WTC11 (cell line): ENCODE results near the gene SORCS2. TPM values are rescaled to one million over a fixed set of nuclear protein-coding genes. Genes with fewer than 3 reads are reported as not detected.

ENCODE experiments used
- ATAC-seq: fragments of 200-7000 bp; cut with Tn5 transposase; 2 replicates; pipeline ENCODE4 v1.10.0; 2021; ENCODE audit warnings: mild to moderate bottlenecking, moderate library complexity
- CTCF ChIA-PET: fragments of 300-600 bp; sonication (Branson Sonifier 250); formaldehyde crosslinking; loops from one replicate; lab custom pipeline; 2021; ENCODE audit warnings: antibody characterized with exemption; lab: Charles Lee
- POLR2A ChIA-PET: fragments of 350-600 bp; sonication (Branson Sonifier 250); formaldehyde crosslinking; loops from one replicate; lab custom pipeline; 2021; ENCODE audit warnings: antibody characterized with exemption; lab: Charles Lee
- DNase-seq: peaks from one replicate; pipeline ENCODE4 v3.0.0; 2021; ENCODE audit warnings: low spot score
- H3K27ac Mint-ChIP-seq: 2 replicates; pipeline ENCODE4 v1.8.0; 2021; ENCODE audit warnings: mixed read lengths
- H3K27me3 Mint-ChIP-seq: 2 replicates; pipeline ENCODE4 v1.8.0; 2021; ENCODE audit warnings: low read depth, mild to moderate bottlenecking, moderate library complexity, mixed read lengths
- H3K36me3 Mint-ChIP-seq: 2 replicates; pipeline ENCODE4 v1.8.0; 2021; ENCODE audit warnings: mixed read lengths
- H3K4me1 Mint-ChIP-seq: 2 replicates; pipeline ENCODE4 v1.8.0; 2022; ENCODE audit warnings: mixed read lengths
- H3K4me3 Mint-ChIP-seq: 2 replicates; pipeline ENCODE4 v1.8.0; 2021; ENCODE audit warnings: mild to moderate bottlenecking, moderate library complexity, mixed read lengths
- H3K9me3 Mint-ChIP-seq: 2 replicates; pipeline ENCODE4 v1.8.0; 2021; ENCODE audit warnings: mixed read lengths
- GABPB1 ChIP-seq: sonication (generic); formaldehyde crosslinking; IDR thresholded peaks from 2 replicates; pipeline ENCODE4 v1.8.1; 2023; ENCODE audit warnings: mild to moderate bottlenecking, missing genetic modification reagents
- MLX ChIP-seq: sonication (generic); formaldehyde crosslinking; IDR thresholded peaks from 2 replicates; pipeline ENCODE4 v1.8.1; 2023; ENCODE audit warnings: mild to moderate bottlenecking, missing genetic modification reagents, moderate library complexity
- RELA ChIP-seq: sonication (generic); formaldehyde crosslinking; IDR thresholded peaks from 2 replicates; pipeline ENCODE4 v1.8.1; 2022; ENCODE audit warnings: missing genetic modification reagents, mild to moderate bottlenecking, borderline replicate concordance
- SMAD4 ChIP-seq: sonication (generic); formaldehyde crosslinking; IDR thresholded peaks from 2 replicates; pipeline ENCODE4 v1.8.0; 2022; ENCODE audit warnings: mild to moderate bottlenecking, missing genetic modification reagents
- TEAD4 ChIP-seq: sonication (generic); formaldehyde crosslinking; IDR thresholded peaks from 2 replicates; pipeline ENCODE4 v1.8.0; 2022; ENCODE audit warnings: mild to moderate bottlenecking, missing genetic modification reagents
- ZNF281 ChIP-seq: sonication (generic); formaldehyde crosslinking; IDR thresholded peaks from 2 replicates; pipeline ENCODE4 v1.8.0; 2023; ENCODE audit warnings: mild to moderate bottlenecking, missing genetic modification reagents
- ZSCAN18 ChIP-seq: fragments of 250-450 bp; sonication (Bioruptor Pico); IDR thresholded peaks from 2 replicates; pipeline ENCODE4 v2.1.2; 2022; ENCODE audit warnings: mild to moderate bottlenecking, moderate library complexity
- total RNA-seq: library from RNA; stranded (reverse); gene quantifications from 3 replicates; pipeline ENCODE4 v1.2.3, GENCODE V29; 2021
- TF ChIP-seq, protein P1 (sequence below): sonication (generic); formaldehyde crosslinking; IDR thresholded peaks from 2 replicates; pipeline ENCODE4 v1.8.1; 2023; ENCODE audit warnings: mild to moderate bottlenecking, missing genetic modification reagents
- TF ChIP-seq, protein P2 (sequence below): sonication (generic); formaldehyde crosslinking; IDR thresholded peaks from 2 replicates; pipeline ENCODE4 v1.8.1; 2022; ENCODE audit warnings: mild to moderate bottlenecking, missing genetic modification reagents, moderate library complexity, borderline replicate concordance
- TF ChIP-seq, protein P3 (sequence below): sonication (generic); formaldehyde crosslinking; IDR thresholded peaks from 2 replicates; pipeline ENCODE4 v1.8.1; 2022; ENCODE audit warnings: missing genetic modification reagents, borderline replicate concordance
- TF ChIP-seq, protein P4 (sequence below): fragments of 250-450 bp; sonication (Bioruptor Pico); conservative IDR thresholded peaks from 2 replicates; pipeline ENCODE4 v1.9.0; 2021; ENCODE audit warnings: mild to moderate bottlenecking
- TF ChIP-seq, protein P5 (sequence below): fragments of 250-450 bp; sonication (Bioruptor Pico); IDR thresholded peaks from 2 replicates; pipeline ENCODE4 v1.8.0; 2021; ENCODE audit warnings: mild to moderate bottlenecking
- TF ChIP-seq, protein P6 (sequence below): sonication (generic); formaldehyde crosslinking; conservative IDR thresholded peaks from 2 replicates; pipeline ENCODE4 v1.8.1; 2022; ENCODE audit warnings: mild to moderate bottlenecking, missing genetic modification reagents

Gene SORCS2
- total RNA-seq, 1 experiment from 2014 or later, result 6.6 TPM

GRCh38 chr4:7421356-7422150 is 229.2 kb downstream of the SORCS2 start:
- Mint-ChIP-seq H3K36me3 (peaks cover 7% of the 10 kb centered on the region), H3K9me3 (peaks cover 13% of the 10 kb centered on the region), H3K27ac (no peak overlapping the region), H3K4me1 (peaks cover under 1% of the 10 kb centered on the region; the same call in 1 of the 2 replicates), H3K4me3 (no peak overlapping the region), H3K27me3 (peaks cover 31% of the 10 kb centered on the region)
- no peak for DNase-seq
- CTCF ChIA-PET, result no interaction called here
- no peak for TF ChIP-seq ZSCAN18 (CRISPR knock-in tag)
- TF ChIP-seq, protein P1, sequence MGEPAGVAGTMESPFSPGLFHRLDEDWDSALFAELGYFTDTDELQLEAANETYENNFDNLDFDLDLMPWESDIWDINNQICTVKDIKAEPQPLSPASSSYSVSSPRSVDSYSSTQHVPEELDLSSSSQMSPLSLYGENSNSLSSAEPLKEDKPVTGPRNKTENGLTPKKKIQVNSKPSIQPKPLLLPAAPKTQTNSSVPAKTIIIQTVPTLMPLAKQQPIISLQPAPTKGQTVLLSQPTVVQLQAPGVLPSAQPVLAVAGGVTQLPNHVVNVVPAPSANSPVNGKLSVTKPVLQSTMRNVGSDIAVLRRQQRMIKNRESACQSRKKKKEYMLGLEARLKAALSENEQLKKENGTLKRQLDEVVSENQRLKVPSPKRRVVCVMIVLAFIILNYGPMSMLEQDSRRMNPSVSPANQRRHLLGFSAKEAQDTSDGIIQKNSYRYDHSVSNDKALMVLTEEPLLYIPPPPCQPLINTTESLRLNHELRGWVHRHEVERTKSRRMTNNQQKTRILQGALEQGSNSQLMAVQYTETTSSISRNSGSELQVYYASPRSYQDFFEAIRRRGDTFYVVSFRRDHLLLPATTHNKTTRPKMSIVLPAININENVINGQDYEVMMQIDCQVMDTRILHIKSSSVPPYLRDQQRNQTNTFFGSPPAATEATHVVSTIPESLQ (CRISPR knock-in tag), result no peak
- no peak for TF ChIP-seq ZNF281 (CRISPR knock-in tag)
- TF ChIP-seq RELA (CRISPR knock-in tag), result no peak
- TF ChIP-seq, protein P2, sequence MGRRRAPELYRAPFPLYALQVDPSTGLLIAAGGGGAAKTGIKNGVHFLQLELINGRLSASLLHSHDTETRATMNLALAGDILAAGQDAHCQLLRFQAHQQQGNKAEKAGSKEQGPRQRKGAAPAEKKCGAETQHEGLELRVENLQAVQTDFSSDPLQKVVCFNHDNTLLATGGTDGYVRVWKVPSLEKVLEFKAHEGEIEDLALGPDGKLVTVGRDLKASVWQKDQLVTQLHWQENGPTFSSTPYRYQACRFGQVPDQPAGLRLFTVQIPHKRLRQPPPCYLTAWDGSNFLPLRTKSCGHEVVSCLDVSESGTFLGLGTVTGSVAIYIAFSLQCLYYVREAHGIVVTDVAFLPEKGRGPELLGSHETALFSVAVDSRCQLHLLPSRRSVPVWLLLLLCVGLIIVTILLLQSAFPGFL (CRISPR knock-in tag), result no peak
- no peak for ATAC-seq
- POLR2A ChIA-PET, result no interaction called here

DNA sequence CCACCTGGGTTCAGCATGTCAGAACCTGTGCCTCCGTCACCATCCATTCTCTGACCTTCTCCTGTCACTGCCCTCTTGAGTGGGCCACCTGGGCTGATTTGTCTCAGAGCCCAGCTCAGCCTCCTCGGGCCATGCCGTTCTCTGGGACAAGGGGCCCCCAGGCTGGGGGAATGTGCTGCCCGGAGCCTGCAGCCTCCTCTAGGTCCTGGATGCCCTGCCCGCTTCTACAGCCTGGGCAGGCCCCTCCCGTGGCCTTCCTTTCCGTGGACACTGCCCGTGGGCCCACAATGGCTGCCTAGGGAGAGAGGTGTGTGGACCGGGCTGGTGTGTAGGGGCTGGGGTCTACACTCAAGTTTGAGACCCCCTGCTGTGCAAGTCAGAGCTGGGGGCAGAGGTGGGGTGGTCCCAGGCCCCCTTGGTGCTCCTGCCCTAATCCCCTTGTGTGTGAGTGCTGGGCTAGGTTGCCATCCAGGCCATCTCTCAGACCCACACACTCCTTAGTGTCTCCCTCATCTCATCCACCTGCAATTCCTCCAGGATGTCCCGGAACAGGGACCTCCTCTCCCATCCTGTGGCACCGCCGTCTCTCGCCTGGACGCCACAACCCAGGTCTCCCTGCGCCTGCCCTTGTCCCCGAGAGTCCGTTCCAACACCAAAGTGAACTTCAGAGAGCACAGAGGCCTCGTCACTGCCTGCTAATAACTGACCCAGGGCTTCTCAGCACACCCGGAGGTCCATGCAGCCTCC is 230.0 kb downstream of the SORCS2 start:
- H3K9me3 Mint-ChIP-seq, result peaks cover 11% of the 10 kb centered on the region
- POLR2A ChIA-PET, result no interaction called here
- ATAC-seq (no peak), DNase-seq (peak; percentile 7)
- H3K36me3 Mint-ChIP-seq, result peaks cover 6% of the 10 kb centered on the region
- CTCF ChIA-PET, result interaction anchor here (1.6 kb wide), 1 partner anchor 228 kb away, joined by 3 read pairs; no protein-coding TSS in a partner anchor
- no peak overlapping the region for H3K27ac Mint-ChIP-seq
- H3K27me3 Mint-ChIP-seq, result peaks cover 23% of the 10 kb centered on the region
- H3K4me3 Mint-ChIP-seq, result no peak overlapping the region
- TF ChIP-seq, protein P3, sequence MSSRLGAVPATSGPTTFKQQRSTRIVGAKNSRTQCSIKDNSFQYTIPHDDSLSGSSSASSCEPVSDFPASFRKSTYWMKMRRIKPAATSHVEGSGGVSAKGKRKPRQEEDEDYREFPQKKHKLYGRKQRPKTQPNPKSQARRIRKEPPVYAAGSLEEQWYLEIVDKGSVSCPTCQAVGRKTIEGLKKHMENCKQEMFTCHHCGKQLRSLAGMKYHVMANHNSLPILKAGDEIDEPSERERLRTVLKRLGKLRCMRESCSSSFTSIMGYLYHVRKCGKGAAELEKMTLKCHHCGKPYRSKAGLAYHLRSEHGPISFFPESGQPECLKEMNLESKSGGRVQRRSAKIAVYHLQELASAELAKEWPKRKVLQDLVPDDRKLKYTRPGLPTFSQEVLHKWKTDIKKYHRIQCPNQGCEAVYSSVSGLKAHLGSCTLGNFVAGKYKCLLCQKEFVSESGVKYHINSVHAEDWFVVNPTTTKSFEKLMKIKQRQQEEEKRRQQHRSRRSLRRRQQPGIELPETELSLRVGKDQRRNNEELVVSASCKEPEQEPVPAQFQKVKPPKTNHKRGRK (CRISPR knock-in tag), result no peak
- TF ChIP-seq MLX (CRISPR knock-in tag) (no peak), ZSCAN18 (CRISPR knock-in tag) (no peak), SMAD4 (CRISPR knock-in tag) (no peak), TEAD4 (CRISPR knock-in tag) (no peak), GABPB1 (CRISPR knock-in tag) (no peak)
- TF ChIP-seq, protein P4, sequence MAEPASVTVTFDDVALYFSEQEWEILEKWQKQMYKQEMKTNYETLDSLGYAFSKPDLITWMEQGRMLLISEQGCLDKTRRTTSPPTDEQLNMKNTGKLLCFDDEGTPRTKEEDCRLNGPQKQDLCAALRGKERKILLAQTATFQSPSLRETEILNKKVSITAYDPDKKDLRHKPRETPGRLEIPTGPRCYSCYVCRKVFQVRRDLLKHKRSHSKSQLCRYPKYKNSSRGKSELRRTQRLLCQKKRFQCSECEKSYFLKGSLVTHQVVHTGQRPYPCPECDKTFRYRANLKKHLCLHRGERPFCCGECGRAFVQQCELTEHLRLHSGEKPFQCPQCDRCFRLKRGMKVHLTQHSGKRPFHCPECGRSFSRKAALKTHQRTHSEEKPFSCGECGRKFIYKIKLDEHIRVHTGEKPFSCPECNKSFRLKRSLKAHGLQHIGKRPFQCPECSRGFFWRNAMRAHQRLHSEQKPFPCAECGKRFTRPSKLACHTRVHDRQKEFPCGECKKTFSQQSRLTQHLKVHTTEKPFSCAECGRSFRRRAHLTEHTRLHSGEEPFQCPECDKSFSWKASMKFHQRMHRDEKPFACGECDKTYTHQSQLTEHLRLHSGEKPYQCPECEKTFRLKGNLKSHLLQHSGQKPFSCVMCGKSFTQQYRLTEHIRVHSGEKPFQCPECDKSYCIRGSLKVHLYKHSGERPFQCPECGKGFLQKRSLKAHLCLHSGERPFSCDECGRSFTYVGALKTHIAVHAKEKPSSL (CRISPR knock-in tag), result no peak
- TF ChIP-seq, protein P5, sequence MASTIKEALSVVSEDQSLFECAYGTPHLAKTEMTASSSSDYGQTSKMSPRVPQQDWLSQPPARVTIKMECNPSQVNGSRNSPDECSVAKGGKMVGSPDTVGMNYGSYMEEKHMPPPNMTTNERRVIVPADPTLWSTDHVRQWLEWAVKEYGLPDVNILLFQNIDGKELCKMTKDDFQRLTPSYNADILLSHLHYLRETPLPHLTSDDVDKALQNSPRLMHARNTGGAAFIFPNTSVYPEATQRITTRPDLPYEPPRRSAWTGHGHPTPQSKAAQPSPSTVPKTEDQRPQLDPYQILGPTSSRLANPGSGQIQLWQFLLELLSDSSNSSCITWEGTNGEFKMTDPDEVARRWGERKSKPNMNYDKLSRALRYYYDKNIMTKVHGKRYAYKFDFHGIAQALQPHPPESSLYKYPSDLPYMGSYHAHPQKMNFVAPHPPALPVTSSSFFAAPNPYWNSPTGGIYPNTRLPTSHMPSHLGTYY, result no peak
- TF ChIP-seq, protein P6, sequence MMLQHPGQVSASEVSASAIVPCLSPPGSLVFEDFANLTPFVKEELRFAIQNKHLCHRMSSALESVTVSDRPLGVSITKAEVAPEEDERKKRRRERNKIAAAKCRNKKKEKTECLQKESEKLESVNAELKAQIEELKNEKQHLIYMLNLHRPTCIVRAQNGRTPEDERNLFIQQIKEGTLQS, result no peak
- TF ChIP-seq, all 79 proteins: peak for 0
- peaks cover 5% of the 10 kb centered on the region for H3K4me1 Mint-ChIP-seq
